HUES48 (cell line): ENCODE data around the gene GAS7.

ENCODE experiments used
- H3K27ac ChIP-seq: one replicate; pipeline ENCODE4 v1.7.0; 2013; ENCODE audit warnings: low read depth, low read length, inconsistent platforms
- H3K27me3 ChIP-seq: 2 replicates; pipeline ENCODE4 v1.6.1; 2013; ENCODE audit warnings: mild to moderate bottlenecking, low read length; ENCODE audit not compliant: control insufficient read depth, insufficient read depth
- H3K36me3 ChIP-seq: 2 replicates; pipeline ENCODE4 v1.6.1; 2013; ENCODE audit warnings: low read length; ENCODE audit not compliant: control insufficient read depth, insufficient read depth
- H3K4me1 ChIP-seq: 2 replicates; pipeline ENCODE4 v1.6.1; 2013; ENCODE audit warnings: mild to moderate bottlenecking, low read length; ENCODE audit not compliant: control insufficient read depth, insufficient read depth
- H3K4me3 ChIP-seq: 2 replicates; pipeline ENCODE4 v1.5.1; 2013; ENCODE audit warnings: mild to moderate bottlenecking, low read depth, low read length
- H3K9ac ChIP-seq: 2 replicates; pipeline ENCODE4 v1.6.1; 2013; ENCODE audit warnings: mild to moderate bottlenecking, low read depth, low read length, moderate library complexity
- H3K9me3 ChIP-seq: 2 replicates; pipeline ENCODE4 v1.6.1; 2013; ENCODE audit warnings: low read length; ENCODE audit not compliant: control insufficient read depth, insufficient read depth

GAS7 gene

GRCh38 chr17:9976283-9977179, 221.9 kb downstream of the GAS7 start:
- H3K4me1 ChIP-seq, result no peaks in the 10 kb centered on the region
- H3K4me3 ChIP-seq, result no peak overlapping the region
- H3K27ac ChIP-seq, result no peak overlapping the region
- H3K9me3 ChIP-seq, result no peaks in the 10 kb centered on the region
- no peaks in the 10 kb centered on the region for H3K36me3 ChIP-seq
- H3K27me3 ChIP-seq, result no peaks in the 10 kb centered on the region
- H3K9ac ChIP-seq, result no peak overlapping the region

- H3K27me3 ChIP-seq, result no peaks in the 10 kb centered on the region
- H3K36me3 ChIP-seq, result no peaks in the 10 kb centered on the region
- no peaks in the 10 kb centered on the region for H3K9me3 ChIP-seq
- no peak overlapping the region for H3K9ac ChIP-seq
- no peaks in the 10 kb centered on the region for H3K4me1 ChIP-seq
- H3K27ac ChIP-seq, result no peak overlapping the region
- H3K4me3 ChIP-seq, result no peak overlapping the region
These were observed 223.7 kb downstream of the GAS7 start for GRCh38 chr17:9974448-9975381.

DNA sequence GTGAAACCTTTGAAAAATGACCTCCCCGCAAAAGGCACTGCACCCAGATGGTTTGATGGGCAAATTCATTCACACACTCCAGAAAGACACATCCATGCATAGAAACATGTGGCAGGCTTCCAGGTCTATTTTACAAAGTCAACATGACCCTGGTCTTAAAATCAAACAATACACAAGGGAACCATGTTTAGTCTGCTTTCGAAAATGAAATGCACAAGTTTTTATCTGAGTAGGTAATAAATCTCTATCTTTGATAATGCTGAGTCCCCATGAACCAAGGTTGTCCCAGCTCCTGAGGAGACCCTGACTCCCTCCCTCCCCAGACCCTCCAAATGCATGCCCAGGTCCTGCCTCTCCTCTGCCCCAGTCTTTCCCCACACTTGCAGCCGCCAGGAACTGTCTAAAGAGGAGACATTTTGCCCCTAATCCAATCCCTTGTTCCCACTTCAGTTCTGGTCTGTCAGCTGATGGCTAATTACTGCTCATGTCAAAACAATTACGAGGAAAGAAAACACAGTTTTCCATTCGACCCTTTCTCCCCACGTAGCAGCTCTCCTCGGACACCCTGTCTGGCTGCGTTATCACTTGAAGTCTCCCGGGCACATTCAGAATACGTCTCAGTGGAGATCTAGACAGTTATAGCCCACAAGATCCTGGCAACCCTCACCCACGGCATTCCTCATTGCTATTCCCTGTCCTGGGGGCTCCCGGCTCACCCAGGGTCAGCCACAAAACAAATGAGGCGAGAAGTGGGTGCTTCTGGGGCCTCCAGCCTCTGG, 224.5 kb downstream of the GAS7 start:
- no peaks in the 10 kb centered on the region for H3K27me3 ChIP-seq
- H3K36me3 ChIP-seq, result no peaks in the 10 kb centered on the region
- H3K27ac ChIP-seq, result no peak overlapping the region
- H3K9ac ChIP-seq, result no peak overlapping the region
- H3K4me1 ChIP-seq, result no peaks in the 10 kb centered on the region
- no peak overlapping the region for H3K4me3 ChIP-seq
- H3K9me3 ChIP-seq, result no peaks in the 10 kb centered on the region

DNA sequence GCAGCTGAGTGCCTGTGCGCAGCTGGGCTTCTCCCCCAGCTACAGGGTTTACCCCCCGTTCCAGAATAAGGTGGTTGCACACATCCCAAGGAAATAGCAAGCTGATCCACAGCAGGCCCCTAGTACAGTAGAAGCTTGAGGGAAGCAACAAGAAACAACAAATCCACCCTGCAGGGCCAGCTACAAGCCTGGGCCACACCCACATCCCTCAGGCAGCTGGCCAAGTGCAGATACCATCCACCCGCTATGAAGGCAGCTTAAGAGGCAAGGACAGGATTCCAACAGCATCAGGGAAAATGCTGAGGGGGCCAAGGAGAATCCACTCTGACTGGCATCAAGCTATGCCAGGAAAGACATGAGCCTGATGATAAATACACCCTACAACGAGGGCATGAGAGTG, 226.4 kb downstream of the GAS7 start:
- Histone ChIP-seq H3K27ac (no peak overlapping the region), H3K9ac (no peak overlapping the region), H3K9me3 (no peaks in the 10 kb centered on the region), H3K27me3 (no peaks in the 10 kb centered on the region), H3K4me3 (no peak overlapping the region), H3K36me3 (no peaks in the 10 kb centered on the region), H3K4me1 (no peaks in the 10 kb centered on the region)

GRCh38 chr17:9969301-9969935, 229.0 kb downstream of the GAS7 start:
- no peak overlapping the region for H3K4me3 ChIP-seq
- no peak overlapping the region for H3K9ac ChIP-seq
- H3K27ac ChIP-seq, result no peak overlapping the region
- H3K4me1 ChIP-seq, result no peaks in the 10 kb centered on the region
- H3K27me3 ChIP-seq, result no peaks in the 10 kb centered on the region
- no peaks in the 10 kb centered on the region for H3K36me3 ChIP-seq
- H3K9me3 ChIP-seq, result no peaks in the 10 kb centered on the region

DNA sequence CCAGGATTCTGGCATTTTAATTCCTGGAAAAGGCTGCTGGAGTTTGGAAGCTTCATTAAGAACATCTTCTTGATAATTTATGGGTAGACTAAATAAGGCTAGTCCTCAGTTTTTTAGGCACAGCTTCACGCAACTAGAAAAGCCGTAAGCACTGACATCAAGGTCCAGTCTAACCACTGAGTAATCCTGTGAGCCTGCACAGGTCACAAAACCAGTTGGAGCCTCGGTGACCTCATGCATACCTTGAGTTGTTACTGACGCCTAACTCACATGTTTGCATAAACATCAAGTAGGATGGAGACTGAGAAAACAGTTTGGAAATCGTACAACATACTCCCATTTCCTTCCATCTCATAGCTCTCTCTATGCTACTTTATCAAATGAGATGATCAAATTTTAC, 229.5 kb downstream of the GAS7 start:
- Histone ChIP-seq H3K36me3 (no peaks in the 10 kb centered on the region), H3K27me3 (no peaks in the 10 kb centered on the region), H3K9me3 (no peaks in the 10 kb centered on the region), H3K27ac (no peak overlapping the region), H3K4me3 (no peak overlapping the region), H3K4me1 (no peaks in the 10 kb centered on the region), H3K9ac (no peak overlapping the region)

GRCh38 chr17:9968008-9968407, 230.4 kb downstream of the GAS7 start:
- no peaks in the 10 kb centered on the region for H3K36me3 ChIP-seq
- no peaks in the 10 kb centered on the region for H3K4me1 ChIP-seq
- no peak overlapping the region for H3K4me3 ChIP-seq
- no peak overlapping the region for H3K27ac ChIP-seq
- H3K9ac ChIP-seq, result no peak overlapping the region
- H3K27me3 ChIP-seq, result no peaks in the 10 kb centered on the region
- H3K9me3 ChIP-seq, result no peaks in the 10 kb centered on the region

DNA sequence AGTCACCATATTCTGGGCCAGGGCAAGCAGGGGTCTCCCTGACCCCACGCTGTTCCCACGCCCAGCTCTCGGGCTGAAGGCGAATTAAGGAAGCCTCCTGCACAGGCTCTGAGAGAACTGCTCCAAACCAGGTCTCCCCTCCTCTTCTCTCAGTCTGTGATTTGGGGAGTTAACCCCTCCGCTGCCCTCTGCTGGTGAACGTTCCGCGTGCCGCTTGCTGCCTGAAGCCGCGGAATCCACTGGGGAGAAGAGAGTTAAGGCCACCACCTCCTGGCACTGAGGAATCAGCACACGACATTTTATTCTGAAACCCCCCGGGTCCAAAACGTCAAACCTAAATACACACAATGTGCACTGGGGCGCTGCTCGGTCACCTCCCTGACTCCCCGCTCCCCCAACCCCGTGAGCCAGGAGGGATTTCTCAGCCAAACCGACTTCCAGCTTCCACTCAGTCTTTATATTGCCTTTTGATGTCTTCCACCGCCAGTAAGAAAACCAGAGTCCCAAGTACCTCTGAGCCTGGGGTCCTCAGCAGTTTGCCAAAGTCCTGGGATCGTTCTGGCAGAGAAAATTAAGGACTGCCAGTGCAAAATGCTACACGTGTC, 238.9 kb downstream of the GAS7 start:
- Histone ChIP-seq H3K9ac (no peak overlapping the region), H3K9me3 (no peaks in the 10 kb centered on the region), H3K36me3 (no peaks in the 10 kb centered on the region), H3K4me1 (peaks cover 35% of the 10 kb centered on the region), H3K27ac (no peak overlapping the region), H3K4me3 (peak overlapping the region; percentile 52), H3K27me3 (no peaks in the 10 kb centered on the region)

- Histone ChIP-seq H3K4me1 (peaks cover 35% of the 10 kb centered on the region), H3K27ac (no peak overlapping the region), H3K9ac (no peak overlapping the region), H3K9me3 (no peaks in the 10 kb centered on the region), H3K36me3 (no peaks in the 10 kb centered on the region), H3K4me3 (peak overlapping the region; percentile 52), H3K27me3 (no peaks in the 10 kb centered on the region)
These were observed 239.7 kb downstream of the GAS7 start for GRCh38 chr17:9958586-9959281.
